Left forelimb (tissue), 1 donor: ENCODE measurements around the gene PSMG2.

Experiments
- DNase-seq: peaks from one replicate; pipeline ENCODE4 v3.0.0-alpha.2; 2018; ENCODE audit warnings: low spot score

PSMG2 gene, protein sequence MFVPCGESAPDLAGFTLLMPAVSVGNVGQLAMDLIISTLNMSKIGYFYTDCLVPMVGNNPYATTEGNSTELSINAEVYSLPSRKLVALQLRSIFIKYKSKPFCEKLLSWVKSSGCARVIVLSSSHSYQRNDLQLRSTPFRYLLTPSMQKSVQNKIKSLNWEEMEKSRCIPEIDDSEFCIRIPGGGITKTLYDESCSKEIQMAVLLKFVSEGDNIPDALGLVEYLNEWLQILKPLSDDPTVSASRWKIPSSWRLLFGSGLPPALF

DNA sequence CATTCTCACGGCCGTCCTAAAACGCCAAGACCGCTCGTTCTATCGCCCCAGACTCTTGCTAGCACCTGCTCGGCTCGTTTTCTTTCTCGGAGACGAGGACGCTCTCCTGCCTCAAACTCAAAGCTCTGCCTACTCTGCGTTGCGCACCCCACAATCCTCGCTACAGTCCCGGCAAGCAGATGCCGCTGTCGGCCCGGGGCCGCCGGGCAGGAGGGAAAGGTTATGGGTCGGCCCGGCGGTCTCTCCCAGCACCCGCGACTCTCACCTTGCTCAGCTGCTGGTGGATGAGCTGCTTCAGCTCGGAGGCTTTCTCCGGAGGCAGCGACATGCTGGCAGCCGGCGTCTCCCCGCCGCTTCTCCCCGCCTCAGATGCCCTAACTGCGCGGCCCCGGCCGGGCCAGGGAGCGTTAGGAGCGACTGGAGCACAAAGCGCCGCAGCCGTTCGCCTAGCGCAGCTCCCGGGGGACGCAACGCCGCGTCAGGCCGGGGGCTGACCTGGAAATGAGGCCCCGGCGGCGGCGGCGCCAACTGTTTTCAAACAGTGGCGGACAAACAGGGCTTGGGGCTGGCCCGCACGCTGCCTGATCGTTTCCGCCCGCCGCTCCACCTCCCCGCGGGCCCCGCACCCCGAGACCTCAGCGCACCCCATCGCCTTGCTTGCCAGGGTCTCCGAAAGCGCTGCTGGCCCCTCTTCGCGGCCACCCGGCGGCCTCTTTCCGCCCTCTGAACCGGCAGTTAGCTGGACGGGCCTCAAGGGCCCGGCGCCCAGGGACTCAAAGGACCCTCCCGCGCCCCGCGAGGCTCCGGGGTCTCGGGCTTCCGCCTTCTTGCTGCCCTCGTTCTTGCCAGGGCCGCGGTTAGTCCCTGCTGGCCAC, at the start of gene PSMG2, which contains the start of gene CEP76:
Gene PSMG2, plus strand, starts transcription at position 822 of the 875 bp plus-strand sequence. CDS start 66 bp downstream, outside the sequence.
Gene CEP76, minus strand, starts transcription at position 503 of the 875 bp plus-strand sequence. Its CDS starts 175 bp downstream, at position 328.
- DNase-seq, result peak; percentile 94

DNA sequence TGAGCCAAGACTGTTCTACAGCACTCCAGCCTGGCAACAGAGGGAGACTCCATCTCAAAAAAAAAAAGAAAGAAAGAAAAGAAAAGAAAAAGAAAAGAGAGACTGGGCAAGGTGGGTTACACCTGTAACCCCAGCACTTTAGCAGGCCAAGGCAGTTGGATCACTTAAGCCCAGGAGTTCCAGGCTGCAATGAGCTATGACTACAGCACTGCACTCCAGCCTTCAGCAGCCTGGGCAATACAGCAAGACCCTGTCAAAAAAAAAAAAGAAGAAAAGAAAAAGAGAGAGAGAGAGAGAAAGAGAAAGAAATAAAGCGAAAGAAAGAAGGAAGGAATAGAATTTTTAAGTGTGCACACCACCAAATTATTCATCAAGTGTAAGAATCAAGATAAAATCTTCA, 47.9 kb upstream of the PSMG2 start:
- no peak for DNase-seq

DNA sequence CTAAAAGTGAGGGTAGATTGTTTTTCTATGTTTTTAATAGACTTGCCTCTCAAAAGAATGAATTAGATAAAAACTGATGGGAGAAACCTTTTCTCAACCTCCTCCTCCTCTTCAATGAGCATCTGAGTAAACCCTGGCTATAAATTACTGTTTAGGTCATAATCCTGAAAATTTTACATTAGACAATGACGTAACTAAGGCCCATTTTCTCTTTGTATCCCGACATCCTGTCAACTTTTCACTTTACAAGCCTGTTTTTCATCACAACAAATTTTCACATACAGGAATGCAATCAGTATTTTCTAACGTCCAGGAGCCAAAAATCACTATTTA, 46.3 kb upstream of the PSMG2 start:
- DNase-seq, result no peak

DNA sequence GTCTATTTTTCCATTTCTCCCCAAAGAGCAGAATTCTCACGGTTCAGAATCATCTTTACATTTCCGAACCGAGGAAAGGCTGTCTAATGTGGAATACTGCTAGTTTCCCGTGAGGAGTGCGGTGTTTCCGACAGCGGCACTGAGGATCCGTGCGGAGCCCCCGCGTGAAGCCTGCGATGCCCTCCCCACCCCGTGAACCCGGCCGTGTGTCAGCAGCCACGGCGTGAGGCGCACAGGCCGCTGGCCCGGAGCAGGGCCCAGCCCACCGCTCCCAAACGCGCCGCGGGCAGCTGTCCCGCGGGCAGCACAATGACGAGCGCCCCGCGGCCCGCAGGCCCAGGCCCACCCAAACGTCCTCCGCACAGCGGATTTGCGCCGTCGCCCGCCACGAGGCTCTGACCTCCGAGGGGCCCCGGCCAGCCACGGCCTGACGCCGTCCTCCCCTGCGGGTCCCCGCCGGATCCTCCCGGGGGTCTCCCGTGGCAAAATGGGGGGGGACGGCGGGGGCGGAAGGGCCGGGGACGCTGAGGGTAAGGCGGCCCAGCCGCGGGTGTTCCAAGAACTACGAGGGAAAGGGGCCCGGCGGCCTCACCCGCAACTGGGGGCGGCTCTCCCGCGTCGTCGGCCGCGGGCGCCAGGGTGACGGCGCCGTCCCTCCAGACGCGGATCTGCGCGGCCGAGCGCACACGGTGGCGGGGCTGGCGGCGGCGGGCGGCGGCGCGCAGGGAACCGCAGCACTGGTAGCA, 45.7 kb upstream of the PSMG2 start:
- peak; percentile 75 for DNase-seq

DNA sequence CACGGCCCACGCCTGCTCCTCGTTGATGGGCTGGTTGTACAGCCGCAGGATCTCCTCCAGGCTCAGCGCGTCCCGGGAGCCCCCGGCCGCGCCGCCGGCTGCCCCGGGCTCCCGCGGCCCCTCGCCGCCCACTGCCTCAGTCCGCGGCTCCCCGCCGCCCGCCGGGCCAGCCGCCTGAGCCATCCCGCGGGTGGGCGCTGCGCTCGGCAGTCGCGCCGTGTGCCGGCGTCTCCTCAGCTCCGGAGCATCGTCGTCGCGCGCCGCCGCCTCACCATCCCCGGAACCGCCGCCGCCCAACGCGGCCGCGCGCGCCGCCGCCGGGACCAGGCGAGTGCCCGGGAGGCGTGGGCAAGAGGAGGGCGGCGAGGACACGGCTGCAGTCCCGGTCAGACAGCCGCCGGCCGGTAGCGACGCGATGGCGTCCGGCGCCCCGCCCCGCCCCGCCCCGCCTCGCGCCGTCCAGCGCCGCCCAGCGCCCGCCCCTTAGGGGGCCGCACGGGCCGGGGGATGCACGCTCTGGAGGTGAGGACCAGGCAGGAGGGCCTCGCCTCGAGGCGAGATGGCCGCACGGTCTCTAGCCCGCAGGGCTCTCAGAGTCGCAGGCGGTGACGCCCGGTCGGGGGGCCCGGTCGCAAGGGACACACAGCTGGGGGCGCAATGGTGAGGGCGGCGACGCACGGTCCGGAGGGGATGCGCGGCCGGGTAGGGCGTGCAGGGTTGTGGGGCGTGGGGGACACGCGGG, 45.0 kb upstream of the PSMG2 start, which contains the start of gene SPIRE1:
Gene SPIRE1, minus strand, starts transcription at position 424 of the 742 bp plus-strand sequence. Its CDS starts 241 bp downstream, at position 183.
- DNase-seq, result peak; percentile 79

DNA sequence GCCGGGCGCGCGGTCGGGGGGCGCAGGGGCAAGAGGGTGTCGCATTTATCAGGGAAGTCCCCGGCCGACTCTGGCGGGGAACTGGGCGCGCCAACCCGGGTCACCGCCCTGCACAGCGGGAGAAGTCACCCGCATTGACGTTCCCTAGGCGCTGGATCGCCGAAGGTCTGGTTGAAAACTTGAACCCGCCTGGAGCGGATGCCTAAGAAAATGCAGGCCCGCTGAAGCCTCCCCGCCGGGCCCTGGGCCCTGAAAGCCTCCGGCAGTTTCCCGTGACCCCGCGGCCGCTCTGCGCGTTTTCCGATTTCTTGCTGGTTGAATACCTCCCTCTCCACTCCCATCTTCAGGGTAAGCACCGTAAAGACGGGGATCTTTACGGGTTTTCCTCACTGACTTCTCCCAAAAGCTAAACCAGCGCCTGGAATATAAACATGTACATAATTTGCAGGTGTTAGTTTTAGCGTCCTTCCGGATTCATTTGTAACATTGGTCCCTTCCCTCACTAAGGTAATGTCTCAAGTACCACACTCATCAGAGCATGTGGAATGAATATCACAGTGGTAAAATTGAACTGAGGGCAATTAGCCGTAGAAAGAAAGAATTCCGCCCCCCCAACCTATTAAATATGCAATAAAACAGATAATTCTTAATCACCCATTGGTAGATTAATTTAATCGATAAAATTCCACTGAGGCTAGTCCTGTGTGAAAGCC, 44.3 kb upstream of the PSMG2 start:
- DNase-seq, result peak; percentile 69

DNA sequence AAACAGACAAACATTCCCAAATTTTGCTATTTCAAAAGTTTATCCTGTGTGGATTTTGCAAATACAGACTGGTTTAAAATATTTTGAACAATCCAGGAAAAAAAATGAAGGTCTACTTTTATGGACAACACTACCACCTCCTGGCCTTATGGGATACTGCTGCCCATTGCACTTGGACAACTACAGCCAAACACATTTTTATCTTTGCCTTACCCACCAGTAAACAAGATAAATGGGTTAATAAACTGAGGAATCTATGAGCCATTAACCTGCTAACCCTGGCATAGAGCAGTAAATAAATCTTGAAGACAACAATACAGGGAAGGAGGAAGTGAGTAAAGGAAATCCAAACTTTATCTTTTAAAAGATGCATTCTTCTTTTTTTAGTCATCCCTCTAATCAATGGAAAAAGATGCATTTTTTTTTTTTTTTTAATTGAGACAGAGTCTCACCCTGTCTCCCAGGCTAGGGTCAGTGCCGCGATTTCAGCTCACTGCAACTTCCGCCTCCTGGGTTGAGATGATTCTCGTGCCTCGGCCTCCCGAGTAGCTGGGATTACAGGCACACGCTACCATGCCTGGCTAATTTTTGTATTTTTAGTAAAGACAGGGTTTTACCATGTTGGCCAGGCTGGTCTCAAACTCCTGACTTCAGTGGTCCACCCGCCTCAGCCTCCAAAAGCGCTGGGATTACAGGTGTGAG, 42.8 kb upstream of the PSMG2 start:
- no peak for DNase-seq

DNA sequence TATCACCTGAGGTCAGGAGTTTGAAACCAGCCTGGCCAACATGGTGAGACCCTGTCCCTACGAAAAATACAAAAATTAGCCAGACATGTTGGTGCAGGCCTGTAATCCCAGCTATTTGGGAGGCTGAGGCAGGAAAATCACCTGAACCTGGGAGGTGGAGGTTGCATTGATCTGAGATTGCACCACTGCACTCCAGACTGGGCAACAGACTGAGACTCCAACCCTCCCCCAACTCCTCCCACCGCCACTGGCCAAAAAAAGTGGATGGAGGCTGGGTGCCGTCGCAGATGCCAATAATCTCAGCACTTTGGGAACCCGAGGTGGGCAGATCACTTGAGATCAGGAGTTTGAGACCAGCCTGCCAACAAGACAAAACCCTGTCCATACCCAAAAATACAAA, 34.8 kb upstream of the PSMG2 start:
- no peak for DNase-seq

DNA sequence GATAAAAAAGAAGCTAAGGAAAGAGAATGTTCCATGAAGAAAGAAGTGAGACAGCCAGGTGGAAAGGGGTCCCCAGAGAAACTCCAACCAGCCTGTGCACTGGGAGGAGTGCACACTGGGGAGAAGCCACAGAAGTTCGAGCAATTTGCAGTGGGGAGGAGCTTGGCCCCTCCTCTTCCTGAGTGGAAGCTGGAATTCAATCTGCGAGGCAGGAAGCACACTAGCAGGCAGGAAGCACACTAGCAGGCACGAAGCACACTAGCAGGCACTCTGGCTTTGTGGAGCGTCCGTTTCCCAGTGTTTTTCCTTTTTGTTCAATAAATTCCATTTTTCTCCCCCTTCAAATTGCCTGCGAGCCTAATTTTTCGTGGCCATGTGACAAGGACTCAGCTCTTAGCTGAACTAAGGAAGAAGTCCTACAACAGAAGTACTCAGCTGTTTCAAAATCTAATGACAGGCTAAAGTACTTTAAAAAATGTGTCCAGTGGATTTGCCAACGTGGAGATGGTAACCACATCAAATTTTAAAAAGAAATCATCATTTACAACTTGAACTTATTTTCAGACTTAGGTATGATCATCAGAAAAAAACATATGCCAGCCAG, 23.6 kb upstream of the PSMG2 start:
- DNase-seq, result no peak

DNA sequence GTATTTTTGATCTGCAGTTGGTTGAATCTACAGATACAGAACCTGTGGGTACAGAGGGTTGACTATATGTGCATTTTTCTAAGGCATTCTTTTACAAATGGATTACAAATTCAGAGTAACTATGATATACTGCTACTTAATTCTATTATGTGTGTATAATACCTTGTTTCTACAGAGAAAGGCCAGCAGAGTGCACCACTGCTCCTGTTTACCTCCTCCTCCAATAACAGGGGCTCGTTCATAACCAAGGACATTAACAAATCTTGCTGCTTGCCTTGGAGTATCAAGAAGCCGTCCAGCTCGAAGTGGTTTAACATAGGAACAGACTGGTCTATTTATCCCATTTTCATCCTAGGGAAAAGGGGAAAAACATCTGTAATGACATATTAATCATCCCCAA, 16.7 kb upstream of the PSMG2 start:
- DNase-seq, result no peak

DNA sequence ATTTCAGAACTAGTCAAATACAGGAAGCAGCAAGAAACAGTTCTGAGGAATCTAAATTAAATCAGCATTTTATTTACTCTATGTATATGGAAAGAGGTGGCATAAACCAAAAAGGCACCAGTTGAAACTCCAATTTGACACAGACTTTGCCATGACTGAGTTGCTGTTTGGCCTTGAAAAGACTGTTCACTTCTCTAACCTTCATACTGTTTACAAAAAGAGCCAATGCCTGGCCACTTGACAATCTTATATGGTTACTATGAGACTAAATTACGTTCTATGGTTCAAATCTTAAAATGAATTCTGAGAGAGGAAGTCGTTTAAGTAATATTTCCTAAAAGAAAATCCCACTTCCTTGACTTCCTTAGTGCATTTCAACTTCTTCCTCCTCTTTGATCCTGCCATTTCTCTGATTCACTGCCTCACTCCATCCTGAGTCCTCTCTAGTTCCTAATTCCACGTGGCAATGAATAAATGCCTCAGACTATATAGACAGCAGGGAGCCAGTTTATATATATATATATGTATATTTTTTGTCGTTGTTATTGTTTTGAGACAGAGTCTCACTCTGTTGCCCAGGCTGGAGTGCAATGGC, 13.5 kb upstream of the PSMG2 start:
- no peak for DNase-seq

DNA sequence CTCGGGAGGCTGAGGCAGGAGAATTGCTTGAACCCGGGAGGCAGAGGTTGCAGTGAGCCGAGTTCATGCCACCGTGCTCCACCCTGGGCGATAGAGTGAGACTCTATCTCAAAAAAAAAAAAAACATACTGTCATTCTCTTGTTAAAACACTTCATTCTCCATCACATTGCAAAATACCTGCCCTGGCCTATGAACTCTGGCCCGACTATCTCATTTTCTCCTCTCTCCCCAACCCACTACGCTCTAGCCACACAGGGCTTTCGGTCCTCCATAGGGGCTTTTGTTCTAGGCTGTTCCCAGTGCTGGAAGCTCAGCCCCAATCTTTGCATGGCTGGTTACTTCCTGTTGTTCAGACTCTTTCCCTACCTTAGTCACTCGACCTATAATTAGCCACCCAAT, 10.6 kb upstream of the PSMG2 start:
- no peak for DNase-seq

DNA sequence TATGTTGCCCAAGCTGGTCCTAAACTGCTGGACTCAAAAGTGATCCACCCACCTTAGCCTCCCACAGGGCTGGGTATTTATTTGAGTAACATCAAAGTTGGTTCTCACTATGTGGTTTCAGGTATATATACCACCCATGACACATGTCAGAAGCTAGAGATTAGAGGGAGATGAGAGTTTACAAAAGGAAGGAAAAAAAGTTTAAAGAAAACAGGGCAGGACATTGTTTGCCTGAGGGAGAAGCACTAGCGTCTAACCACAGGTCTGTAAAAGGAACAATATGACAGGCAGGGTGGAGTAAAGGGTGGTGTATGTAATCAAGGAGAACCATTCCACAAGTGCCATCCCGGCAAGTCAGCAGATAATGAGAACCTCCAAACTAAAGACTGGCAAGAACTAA, 8.8 kb upstream of the PSMG2 start:
- no peak for DNase-seq

DNA sequence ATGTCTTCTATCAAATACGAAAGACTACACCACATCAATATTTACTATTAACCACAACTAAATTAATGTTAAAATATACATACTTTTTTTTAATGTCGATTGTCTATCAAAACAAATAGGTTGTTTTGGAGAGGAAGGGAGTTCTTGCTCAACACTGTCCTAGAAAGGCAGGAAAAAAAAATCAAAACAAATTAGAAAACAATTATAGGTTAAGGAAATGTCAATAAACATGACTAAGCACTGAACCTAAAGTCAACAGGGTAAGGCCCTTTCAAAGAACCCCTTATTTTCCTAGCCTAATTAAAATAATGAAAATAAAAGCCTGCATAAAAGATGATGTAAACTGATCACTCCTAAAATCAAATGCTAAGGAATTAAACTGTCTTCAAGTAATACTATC, 3.1 kb upstream of the PSMG2 start:
- DNase-seq, result no peak

DNA sequence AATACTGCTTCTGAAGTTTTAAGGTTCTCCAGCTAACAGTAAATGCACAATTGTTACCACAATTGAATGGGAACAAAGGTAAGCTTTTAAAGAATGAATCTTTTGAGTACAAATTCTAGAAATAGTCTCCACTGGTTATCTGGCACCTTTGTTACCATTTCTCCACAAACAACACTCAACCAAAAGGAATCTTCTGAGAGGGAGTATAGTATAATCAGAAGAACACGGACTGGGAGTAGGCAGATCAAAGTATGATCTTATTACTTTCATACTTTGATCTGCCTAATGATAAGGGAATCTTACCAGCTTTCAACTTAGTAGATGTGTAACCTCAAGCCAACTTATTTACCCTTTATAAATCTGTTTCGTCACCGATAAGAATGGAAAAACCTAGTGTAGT, 1.7 kb upstream of the PSMG2 start:
- DNase-seq, result no peak

DNA sequence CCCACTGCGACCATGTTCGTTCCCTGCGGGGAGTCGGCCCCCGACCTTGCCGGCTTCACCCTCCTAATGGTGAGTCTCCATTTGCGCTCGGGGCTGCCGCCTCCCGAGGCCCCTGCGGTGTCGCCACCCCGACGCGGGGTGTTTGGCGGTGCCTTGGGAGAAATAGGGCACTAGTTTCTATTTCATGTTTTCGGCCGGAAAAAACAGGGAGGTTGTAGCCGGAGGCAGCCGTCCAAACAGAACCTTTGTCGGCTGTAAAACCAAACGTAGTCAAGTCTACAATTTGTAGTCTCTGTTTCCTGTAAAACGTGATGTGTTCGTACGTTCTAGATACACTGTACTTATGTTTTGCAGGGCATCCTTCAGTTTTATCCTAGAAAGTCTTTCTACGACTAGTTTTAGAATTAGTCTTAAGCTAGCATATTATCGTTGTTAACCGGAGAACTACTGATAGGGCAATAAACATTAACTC, 290 bp downstream of the PSMG2 start:
- no peak for DNase-seq

DNA sequence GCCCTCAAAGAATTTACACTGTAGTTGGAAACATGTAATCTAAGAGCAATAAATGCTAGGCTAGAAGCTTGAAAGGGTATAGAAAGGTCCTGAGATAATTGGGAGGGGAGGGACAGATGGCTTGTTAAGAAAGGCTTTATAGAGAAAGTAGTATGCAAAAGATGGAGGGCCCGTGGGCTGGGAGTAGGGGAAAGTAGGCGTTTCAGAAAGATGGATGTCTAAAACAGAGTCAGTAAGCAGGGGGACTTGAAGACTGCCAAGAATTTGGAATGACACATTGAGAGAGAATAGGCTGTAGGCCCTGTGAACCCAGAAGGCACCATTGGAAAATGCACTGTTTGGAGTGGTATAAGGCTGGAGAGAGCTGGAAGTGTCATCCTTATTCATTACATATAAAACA, 822 bp downstream of the PSMG2 start:
- no peak for DNase-seq

DNA sequence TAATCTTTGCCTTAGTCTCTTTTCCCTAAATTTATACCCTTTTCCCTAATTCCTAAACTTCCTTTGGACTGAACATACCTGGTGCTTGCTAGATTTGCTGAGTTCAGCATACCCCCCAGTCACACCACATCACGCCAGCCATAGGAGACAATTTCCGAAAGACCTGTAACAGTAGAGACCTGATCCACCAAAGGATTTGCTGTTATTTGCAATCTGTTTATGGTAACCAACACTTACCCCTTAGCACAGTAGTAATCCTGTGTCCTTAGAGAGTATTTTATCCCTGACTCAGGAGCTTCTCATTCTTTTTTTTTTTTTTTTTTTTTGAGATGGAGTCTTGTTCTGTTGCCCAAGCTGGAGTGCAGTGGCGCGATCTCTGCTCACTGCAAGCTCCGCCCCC, 8.6 kb downstream of the PSMG2 start:
- no peak for DNase-seq

DNA sequence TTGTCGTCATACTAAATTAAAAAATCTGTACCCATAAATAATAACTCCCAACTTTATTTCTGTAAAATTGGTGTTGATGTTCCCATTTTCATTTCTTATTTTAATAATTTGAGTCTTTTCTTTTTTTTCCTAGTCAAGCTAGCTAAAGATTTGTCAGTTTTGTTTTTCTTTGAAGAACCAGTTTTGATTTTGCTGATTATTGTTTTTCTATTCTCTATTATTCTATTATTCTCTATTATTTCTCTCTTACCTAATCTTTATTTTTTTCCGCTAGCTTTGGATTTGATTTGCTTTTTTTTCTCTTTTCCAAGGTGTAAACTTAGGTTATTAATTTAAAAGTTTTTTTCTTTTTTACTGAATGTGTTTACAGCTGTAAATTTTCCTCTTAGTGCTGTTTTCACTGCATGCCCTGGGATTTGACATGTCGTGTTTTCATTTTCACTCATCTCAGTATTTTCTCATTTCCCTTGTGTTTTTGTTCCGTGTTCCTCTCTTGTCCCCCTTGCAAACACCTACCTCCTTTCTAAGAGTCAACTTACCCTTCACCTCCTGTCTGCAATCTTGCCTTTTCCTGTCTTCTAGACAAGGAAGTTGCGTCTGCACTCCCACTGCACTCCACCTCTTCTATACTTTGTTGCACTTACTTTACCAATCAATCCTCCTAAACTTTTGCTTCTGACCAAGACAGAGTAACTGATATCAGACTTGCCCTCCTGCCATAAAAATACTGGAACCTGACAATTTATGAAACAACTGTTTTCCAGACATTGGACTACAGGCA, 18.8 kb downstream of the PSMG2 start:
- DNase-seq, result no peak
